ENCODE results near the gene KATNB1.

Gene KATNB1

DNA sequence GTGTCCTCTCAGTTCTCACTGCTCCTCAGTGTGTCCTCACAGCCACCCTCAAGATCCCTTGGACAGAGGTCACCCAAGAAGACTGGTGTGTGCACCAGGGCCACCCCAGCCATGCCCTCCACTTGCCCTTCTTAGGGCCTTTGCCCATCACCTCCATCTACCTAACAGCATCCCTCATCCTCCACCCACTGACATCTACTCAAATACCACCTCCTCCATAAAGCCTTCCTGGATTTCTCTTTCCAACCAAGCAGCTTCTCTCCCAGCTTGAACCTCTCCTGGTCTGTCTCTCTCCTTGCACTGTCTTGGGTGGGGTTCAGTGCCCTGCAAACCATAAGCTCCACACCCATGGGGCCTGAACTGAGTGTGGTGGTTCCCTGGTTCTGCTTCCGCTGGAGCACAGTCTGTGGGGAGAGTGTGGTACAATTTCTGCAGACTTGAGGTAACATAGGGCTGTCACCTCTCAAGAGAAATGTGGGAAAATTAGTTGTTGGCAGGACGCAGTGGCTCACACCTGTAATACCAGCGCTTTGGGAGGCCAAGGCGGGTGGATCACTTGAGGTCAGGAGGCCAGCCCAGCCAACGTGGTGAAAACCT, 14.4 kb downstream of the KATNB1 start:
- no peak for TF ChIP-seq CTCF (IDR thresholded peaks at IDR 0.05)
- Histone ChIP-seq H3K9me3 (no peaks in the 10 kb centered on the region), H3K27ac (no peak overlapping the region), H3K27me3 (no peaks in the 10 kb centered on the region), H3K4me1 (ENCODE audit: control insufficient read depth in 1 of 2, insufficient read depth in 1 of 2, low read depth in 1 of 2, low read length in 1 of 2) (no peaks in the 10 kb centered on the region), H3K36me3 (peaks cover 77% of the 10 kb centered on the region), H3K4me3 (ENCODE audit: low read depth in 1 of 2, low read length in 1 of 2) (no peak overlapping the region)

DNA sequence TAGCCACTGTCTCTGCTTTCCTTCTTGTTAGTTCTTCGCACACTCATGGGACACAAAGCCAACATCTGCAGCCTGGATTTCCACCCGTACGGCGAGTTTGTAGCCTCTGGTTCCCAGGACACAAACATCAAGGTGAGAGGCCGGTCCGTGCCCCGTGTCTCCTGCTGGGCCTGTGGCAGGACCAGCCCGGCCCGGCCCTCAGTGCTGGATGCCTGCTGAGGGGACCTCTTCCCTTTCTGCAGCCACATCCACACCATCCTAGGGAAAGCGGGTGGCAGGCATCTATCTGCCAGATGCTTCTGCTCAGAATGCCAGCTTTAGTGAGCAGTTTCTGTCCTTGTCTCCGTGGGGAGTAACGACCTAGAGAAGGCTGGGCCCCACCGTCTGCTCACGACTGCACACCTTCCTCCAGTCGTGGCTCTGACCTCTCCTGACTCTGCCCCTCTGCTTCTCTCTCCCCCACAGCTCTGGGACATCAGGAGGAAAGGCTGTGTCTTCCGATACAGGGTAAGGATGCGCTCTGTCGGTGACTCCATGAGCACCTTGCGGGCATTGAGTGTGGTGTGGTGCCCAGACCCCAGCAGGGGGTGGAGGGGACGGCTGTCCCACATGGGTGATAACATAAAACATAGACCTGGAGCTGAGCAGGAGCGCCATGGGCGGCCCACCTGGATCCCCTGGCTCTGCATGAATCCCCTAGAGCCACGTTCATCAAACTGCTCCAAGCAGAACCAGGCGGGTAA, 15.4 kb downstream of the KATNB1 start:
- no peaks in the 10 kb centered on the region for H3K4me1 ChIP-seq (ENCODE audit: control insufficient read depth in 1 of 2, insufficient read depth in 1 of 2, low read depth in 1 of 2, low read length in 1 of 2)
- peaks cover 87% of the 10 kb centered on the region for H3K36me3 ChIP-seq
- no peaks in the 10 kb centered on the region for H3K9me3 ChIP-seq
- H3K27ac ChIP-seq: no peak overlapping the region
- TF ChIP-seq CTCF (IDR thresholded peaks at IDR 0.05): no peak
- H3K4me3 ChIP-seq (ENCODE audit: low read depth in 1 of 2, low read length in 1 of 2): no peak overlapping the region
- H3K27me3 ChIP-seq: no peaks in the 10 kb centered on the region

GRCh38 chr16:57751539-57752202, 16.1 kb downstream of the KATNB1 start:
- no peaks in the 10 kb centered on the region for H3K4me1 ChIP-seq (ENCODE audit: control insufficient read depth in 1 of 2, insufficient read depth in 1 of 2, low read depth in 1 of 2, low read length in 1 of 2)
- H3K27me3 ChIP-seq: no peaks in the 10 kb centered on the region
- no peak overlapping the region for H3K27ac ChIP-seq
- no peaks in the 10 kb centered on the region for H3K9me3 ChIP-seq
- H3K4me3 ChIP-seq (ENCODE audit: low read depth in 1 of 2, low read length in 1 of 2): no peak overlapping the region
- no peak for TF ChIP-seq CTCF (IDR thresholded peaks at IDR 0.05)
- peaks cover 91% of the 10 kb centered on the region for H3K36me3 ChIP-seq

DNA sequence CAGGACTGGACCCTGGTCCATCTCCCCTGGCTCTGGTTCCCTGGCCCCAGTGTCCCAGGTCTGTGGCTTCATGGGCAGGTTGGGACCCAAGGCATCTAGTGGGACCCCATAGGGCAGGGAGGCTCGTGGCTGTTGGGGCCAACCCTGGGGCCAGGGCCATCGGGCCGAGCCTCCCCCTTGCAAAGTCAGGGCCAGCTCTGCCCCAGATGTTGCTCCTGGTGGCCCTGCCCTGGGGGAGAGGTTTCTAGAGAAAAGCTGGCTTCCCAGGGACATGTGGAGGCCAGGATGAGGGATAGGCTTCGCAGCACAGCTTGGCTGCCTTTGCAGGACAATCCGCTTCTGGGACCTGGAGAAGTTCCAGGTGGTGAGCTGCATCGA, 16.6 kb downstream of the KATNB1 start:
- no peaks in the 10 kb centered on the region for H3K4me1 ChIP-seq (ENCODE audit: control insufficient read depth in 1 of 2, insufficient read depth in 1 of 2, low read depth in 1 of 2, low read length in 1 of 2)
- H3K9me3 ChIP-seq: no peaks in the 10 kb centered on the region
- H3K27me3 ChIP-seq: no peaks in the 10 kb centered on the region
- H3K4me3 ChIP-seq (ENCODE audit: low read depth in 1 of 2, low read length in 1 of 2): no peak overlapping the region
- no peak overlapping the region for H3K27ac ChIP-seq
- H3K36me3 ChIP-seq: peaks cover 89% of the 10 kb centered on the region
- no peak for TF ChIP-seq CTCF (IDR thresholded peaks at IDR 0.05)

DNA sequence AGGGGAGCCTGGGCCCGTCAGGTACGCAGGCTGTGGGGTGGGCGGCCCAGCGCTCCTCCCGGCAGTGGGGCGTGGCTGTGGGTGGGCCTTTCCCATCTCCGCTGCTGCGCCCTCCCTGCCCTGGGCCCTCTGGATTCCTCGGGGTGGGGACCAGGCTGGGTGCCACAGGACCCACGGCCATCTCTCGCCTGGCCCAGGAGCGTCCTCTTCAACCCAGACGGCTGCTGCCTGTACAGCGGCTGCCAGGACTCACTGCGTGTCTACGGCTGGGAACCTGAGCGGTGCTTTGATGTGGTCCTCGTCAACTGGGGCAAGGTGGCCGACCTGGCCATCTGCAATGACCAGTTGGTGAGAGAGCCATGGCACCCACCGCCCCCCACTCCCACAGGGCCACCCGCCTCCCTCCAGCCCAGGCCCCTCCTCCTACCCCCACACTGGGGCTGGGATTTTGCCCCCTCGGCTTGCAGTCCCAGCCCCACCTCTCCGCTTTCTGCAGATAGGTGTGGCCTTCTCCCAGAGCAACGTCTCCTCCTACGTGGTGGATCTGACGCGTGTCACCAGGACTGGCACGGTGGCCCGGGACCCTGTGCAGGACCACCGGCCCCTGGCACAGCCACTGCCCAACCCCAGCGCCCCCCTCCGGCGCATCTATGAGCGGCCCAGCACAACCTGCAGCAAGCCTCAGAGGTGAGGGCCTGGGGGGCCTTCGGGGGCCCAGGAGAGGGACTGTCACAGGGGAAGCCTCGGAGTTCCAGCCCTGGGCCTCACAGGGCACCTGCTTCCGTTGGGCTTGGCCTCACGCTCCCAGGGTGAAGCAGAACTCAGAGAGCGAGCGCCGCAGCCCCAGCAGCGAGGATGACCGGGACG, 17.2 kb downstream of the KATNB1 start:
- Histone ChIP-seq H3K27me3 (no peaks in the 10 kb centered on the region), H3K36me3 (peaks cover 87% of the 10 kb centered on the region), H3K4me1 (ENCODE audit: control insufficient read depth in 1 of 2, insufficient read depth in 1 of 2, low read depth in 1 of 2, low read length in 1 of 2) (no peaks in the 10 kb centered on the region)

More for the DNA sequence above, 17.2 kb downstream of the KATNB1 start:
- H3K27ac ChIP-seq: no peak overlapping the region
- H3K4me3 ChIP-seq (ENCODE audit: low read depth in 1 of 2, low read length in 1 of 2): no peak overlapping the region
- no peaks in the 10 kb centered on the region for H3K9me3 ChIP-seq
- no peak for TF ChIP-seq CTCF (IDR thresholded peaks at IDR 0.05)
